Smooth muscle cell (in vitro differentiated cells): Measurements from ENCODE around the gene SLC19A1. TPM values are rescaled to one million over a fixed set of nuclear protein-coding genes. Genes with fewer than 3 reads are reported as not detected.

ENCODE experiments used
- DNase-seq: peaks from one replicate; lab custom pipeline; 2025; ENCODE audit not compliant: unreplicated experiment; lab: John Stamatoyannopoulos, UW
- H2AFZ ChIP-seq: fragments of 200-600 bp; sonication (generic); 2 replicates; pipeline ENCODE4 v1.6.0; 2016; ENCODE audit warnings: antibody characterized with exemption, low read depth, mild to moderate bottlenecking
- H3F3A ChIP-seq: fragments of 200-600 bp; sonication (generic); 2 replicates; pipeline ENCODE4 v1.6.0; 2017; ENCODE audit warnings: antibody characterized with exemption, low read depth
- H3K27ac ChIP-seq: fragments of 200-600 bp; sonication (generic); 2 replicates; pipeline ENCODE4 v1.5.1; 2016; ENCODE audit warnings: low read depth, mild to moderate bottlenecking
- H3K27me3 ChIP-seq: fragments of 200-600 bp; sonication (generic); 2 replicates; pipeline ENCODE4 v1.6.1; 2016; ENCODE audit warnings: low read depth, mild to moderate bottlenecking
- H3K36me3 ChIP-seq: fragments of 200-600 bp; sonication (generic); 2 replicates; pipeline ENCODE4 v1.5.1; 2016; ENCODE audit warnings: low read depth
- H3K4me1 ChIP-seq: fragments of 200-600 bp; sonication (generic); 2 replicates; pipeline ENCODE4 v1.5.1; 2016; ENCODE audit warnings: low read depth
- H3K4me2 ChIP-seq: fragments of 200-600 bp; sonication (generic); 2 replicates; pipeline ENCODE4 v1.6.0; 2016; ENCODE audit warnings: mild to moderate bottlenecking
- H3K4me3 ChIP-seq: fragments of 200-600 bp; sonication (generic); 2 replicates; pipeline ENCODE4 v1.5.1; 2016; ENCODE audit warnings: mild to moderate bottlenecking
- H3K79me2 ChIP-seq: fragments of 200-600 bp; sonication (generic); 2 replicates; pipeline ENCODE4 v1.6.0; 2016; ENCODE audit warnings: low read depth, mild to moderate bottlenecking
- H3K9ac ChIP-seq: fragments of 200-600 bp; sonication (generic); 2 replicates; pipeline ENCODE4 v1.6.0; 2016; ENCODE audit warnings: low read depth
- H3K9me3 ChIP-seq: fragments of 200-600 bp; sonication (generic); replicated peaks from 2 replicates; pipeline ENCODE4 v1.5.1; 2016; ENCODE audit warnings: low read depth
- H4K20me1 ChIP-seq: fragments of 200-600 bp; sonication (generic); 2 replicates; pipeline ENCODE4 v1.6.0; 2016; ENCODE audit warnings: low read depth
- WGBS: methylation state at CpG from one replicate; pipeline ENCODE4 v1.1.7; 2016; ENCODE audit warnings: low lambda C conversion rate; 5-methylcytosine and 5-hydroxymethylcytosine counted together
- polyA plus RNA-seq: library from polyadenylated mRNA; unstranded; fragments of >200 nt; fragmentation: Nextera tagmentation; extraction: Ambion mirVana; gene quantifications from 2 replicates; pipeline ENCODE4 v1.2.1, GENCODE V29; 2016
- total RNA-seq: library from RNA; depleted of rRNA; stranded (reverse); fragments of >200 nt; gene quantifications from 2 replicates; pipeline ENCODE4 v1.2.3, GENCODE V29; 2014
- TF ChIP-seq, protein P1 (sequence below): fragments of 200-600 bp; sonication (generic); IDR thresholded peaks from 2 replicates; pipeline ENCODE4 v1.5.1; 2017; ENCODE audit warnings: borderline replicate concordance, mild to moderate bottlenecking, antibody characterized with exemption; ENCODE audit not compliant: insufficient read depth, poor library complexity, severe bottlenecking

Gene SLC19A1
- total and polyA plus RNA-seq, 2 experiments from 2014 or later: 2.3 to 33.2 TPM

DNA sequence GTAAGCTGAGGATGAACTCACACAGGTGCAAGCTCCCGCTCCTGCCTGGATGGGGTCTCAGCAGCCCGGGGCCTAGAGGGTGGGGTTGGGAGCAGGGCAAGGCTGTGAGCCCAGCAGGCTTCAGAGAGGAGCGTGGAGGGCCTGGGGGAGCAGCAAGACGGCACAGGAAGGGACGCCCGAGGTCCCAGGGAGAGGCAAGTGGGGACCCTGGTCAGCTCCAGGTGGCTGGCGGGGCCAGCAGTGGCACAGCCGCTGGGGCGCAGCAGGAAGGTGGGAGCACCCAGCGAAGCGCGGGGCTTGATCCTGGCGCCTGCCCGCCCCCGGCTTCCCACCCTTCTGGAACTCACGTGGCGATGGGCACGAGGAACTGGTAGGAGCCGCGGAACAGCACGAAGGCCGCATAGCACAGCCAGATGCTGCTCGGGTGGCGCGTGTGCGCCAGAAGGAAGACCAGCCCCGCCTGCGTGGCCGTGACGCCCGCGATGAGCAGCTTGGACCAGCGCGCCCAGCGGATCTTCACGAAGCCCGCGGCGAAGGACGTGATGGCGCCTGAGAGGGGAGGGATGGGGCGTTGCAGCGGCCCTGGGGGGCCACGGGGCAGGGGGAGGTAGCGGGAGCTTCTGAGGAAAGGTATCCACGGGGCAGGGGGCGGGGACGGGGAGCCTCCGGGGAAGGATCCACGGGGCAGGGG, 11.7 kb downstream of the SLC19A1 start:
- no peaks in the 10 kb centered on the region for H3K9me3 ChIP-seq
- no peaks in the 10 kb centered on the region for H4K20me1 ChIP-seq
- H3K27ac ChIP-seq: no peak overlapping the region
- H3K36me3 ChIP-seq: no peaks in the 10 kb centered on the region
- WGBS: 96% methylated on average over 15 of the region's 50 CpGs
- no peaks in the 10 kb centered on the region for H3K27me3 ChIP-seq
- H3K79me2 ChIP-seq: no peaks in the 10 kb centered on the region
- no peaks in the 10 kb centered on the region for H3K4me1 ChIP-seq
- H3K4me2 ChIP-seq: no peak overlapping the region
- no peak overlapping the region for H2AFZ ChIP-seq
- no peak overlapping the region for H3K4me3 ChIP-seq
- H3K9ac ChIP-seq: no peak overlapping the region
- TF ChIP-seq, protein P1, sequence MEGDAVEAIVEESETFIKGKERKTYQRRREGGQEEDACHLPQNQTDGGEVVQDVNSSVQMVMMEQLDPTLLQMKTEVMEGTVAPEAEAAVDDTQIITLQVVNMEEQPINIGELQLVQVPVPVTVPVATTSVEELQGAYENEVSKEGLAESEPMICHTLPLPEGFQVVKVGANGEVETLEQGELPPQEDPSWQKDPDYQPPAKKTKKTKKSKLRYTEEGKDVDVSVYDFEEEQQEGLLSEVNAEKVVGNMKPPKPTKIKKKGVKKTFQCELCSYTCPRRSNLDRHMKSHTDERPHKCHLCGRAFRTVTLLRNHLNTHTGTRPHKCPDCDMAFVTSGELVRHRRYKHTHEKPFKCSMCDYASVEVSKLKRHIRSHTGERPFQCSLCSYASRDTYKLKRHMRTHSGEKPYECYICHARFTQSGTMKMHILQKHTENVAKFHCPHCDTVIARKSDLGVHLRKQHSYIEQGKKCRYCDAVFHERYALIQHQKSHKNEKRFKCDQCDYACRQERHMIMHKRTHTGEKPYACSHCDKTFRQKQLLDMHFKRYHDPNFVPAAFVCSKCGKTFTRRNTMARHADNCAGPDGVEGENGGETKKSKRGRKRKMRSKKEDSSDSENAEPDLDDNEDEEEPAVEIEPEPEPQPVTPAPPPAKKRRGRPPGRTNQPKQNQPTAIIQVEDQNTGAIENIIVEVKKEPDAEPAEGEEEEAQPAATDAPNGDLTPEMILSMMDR: no peak
- DNase-seq: no peak
- H3F3A ChIP-seq: no peaks in the 10 kb centered on the region

DNA sequence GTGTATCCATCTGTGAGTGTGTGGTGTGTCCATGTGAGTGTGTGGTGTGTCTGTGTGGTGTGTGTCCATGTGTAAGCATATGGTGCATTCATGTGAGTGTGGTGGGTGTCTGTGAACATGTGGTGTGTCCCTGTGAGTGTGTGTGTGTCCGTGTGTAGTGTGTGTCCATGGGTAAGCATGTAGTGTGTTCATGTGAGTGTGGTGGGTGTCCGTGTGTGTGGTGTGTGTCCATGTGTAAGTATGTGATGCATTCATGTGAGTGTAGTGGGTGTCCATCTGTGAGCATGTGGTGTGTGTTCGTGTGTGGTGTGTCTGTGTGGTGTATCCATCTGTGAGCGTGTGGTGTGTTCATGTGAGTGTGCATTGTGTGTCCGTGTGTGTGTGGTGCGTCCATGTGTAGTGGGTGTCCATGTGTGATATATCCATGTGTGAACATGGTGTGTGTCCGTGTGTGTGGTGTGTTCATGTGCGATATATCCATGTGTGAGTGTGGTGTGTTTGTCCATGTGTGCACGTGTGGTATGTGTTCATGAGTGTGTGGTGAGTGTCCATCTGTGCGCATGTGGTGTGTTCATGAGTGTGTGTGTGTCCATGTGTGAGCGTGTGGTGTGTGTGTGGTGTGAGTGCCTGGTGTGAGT, 12.3 kb downstream of the SLC19A1 start:
- no peak overlapping the region for H3K9ac ChIP-seq
- H3K36me3 ChIP-seq: no peaks in the 10 kb centered on the region
- DNase-seq: no peak
- H3K79me2 ChIP-seq: no peaks in the 10 kb centered on the region
- H3K27ac ChIP-seq: no peak overlapping the region
- TF ChIP-seq, protein P1: no peak
- H3K4me1 ChIP-seq: no peaks in the 10 kb centered on the region
- H3F3A ChIP-seq: no peaks in the 10 kb centered on the region
- H2AFZ ChIP-seq: no peak overlapping the region
- no peaks in the 10 kb centered on the region for H4K20me1 ChIP-seq
- no peaks in the 10 kb centered on the region for H3K27me3 ChIP-seq
- H3K9me3 ChIP-seq: no peaks in the 10 kb centered on the region
- no peak overlapping the region for H3K4me3 ChIP-seq
- no peak overlapping the region for H3K4me2 ChIP-seq
- WGBS: 98% methylated on average over 11 of the region's 11 CpGs

DNA sequence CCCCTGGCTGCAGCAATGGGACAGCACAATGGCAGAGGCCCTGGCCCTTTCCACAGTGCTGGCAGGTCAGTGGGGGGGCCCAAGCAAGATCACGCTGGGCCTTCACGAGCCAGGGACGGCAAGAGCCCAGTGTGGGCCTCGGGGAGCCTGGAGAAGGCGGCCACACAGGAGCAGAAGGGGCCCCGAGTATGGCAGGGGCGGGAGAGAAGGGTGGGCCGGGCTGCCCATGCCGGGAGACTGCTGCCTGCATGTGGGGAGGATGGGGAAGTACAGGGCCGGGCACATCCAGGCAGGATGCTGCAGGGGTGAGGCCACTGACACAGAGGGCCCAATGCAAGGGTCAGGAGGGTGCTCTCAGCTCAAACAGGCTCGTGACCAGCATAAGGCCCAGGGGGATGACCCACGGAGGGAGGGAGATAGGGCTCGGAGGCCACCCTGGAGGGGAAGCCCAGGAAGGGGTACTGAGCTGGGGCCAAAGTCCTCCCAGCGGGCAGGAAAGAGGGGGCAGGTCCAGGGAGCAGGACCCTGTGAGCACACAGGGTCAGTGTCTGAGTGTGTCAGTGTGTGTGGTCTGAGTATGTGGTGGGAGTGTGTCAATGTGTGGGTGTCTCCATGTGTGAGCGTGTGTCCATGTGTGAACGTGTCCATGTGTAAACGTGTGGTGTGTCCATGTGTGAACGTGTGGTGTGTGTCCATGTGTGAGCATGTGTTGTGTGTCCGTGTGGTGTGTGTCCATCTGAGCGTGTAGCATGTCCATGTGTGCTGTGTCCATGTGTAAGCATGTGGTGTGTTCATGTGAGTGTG, 13.1 kb downstream of the SLC19A1 start:
- DNase-seq: no peak
- Histone ChIP-seq H3K4me2 (no peak overlapping the region), H3K27me3 (no peaks in the 10 kb centered on the region), H3F3A (no peaks in the 10 kb centered on the region), H3K79me2 (no peaks in the 10 kb centered on the region), H3K9me3 (no peaks in the 10 kb centered on the region), H2AFZ (no peak overlapping the region), H4K20me1 (no peaks in the 10 kb centered on the region), H3K36me3 (no peaks in the 10 kb centered on the region), H3K4me3 (no peak overlapping the region), H3K4me1 (no peaks in the 10 kb centered on the region), H3K27ac (no peak overlapping the region), H3K9ac (no peak overlapping the region)
- TF ChIP-seq, protein P1: no peak
- WGBS: 94% methylated on average over 20 of the region's 20 CpGs
